ENCODE results near the gene ZNF490.

ZNF490 gene

DNA sequence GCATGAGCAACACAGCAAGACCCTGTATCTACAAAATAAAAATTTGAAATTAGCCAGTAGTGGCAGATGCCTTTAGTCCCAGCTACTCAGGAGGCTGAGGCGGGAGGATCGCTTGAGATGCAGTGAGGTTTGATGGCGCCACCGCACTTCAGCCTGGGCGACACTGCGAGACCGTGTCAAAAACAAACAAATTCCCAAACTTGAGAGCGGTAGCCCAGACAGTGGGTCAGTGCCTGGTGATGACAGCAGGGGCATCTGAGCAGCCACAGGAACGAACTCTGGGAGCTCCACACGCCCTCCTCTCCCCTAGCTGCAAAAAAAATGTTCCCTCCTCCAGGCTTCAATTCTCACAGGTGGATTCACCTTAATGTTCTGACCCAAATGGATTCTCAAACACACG lies 14.1 kb downstream of the ZNF490 start:
- Histone ChIP-seq H3K27me3 (ENCODE audit: insufficient read depth, low read length) (no peaks in the 10 kb centered on the region), H3K9me3 (ENCODE audit: low read length) (no peaks in the 10 kb centered on the region), H2AFZ (ENCODE audit: low read length) (no peak overlapping the region), H3F3A (ENCODE audit: insufficient read depth, low read length) (no peaks in the 10 kb centered on the region), H4K20me1 (ENCODE audit: insufficient read depth, low read length) (no peaks in the 10 kb centered on the region), H3K27ac (ENCODE audit: low read depth, low read length, poor library complexity, severe bottlenecking) (no peak overlapping the region), H3K9ac (ENCODE audit: low read length) (no peak overlapping the region), H3K79me2 (ENCODE audit: insufficient read depth, low read length) (no peaks in the 10 kb centered on the region), H3K4me1 (ENCODE audit: insufficient read depth, low read length, severe bottlenecking) (no peaks in the 10 kb centered on the region), H3K36me3 (ENCODE audit: insufficient read depth, low read length) (peaks cover 8% of the 10 kb centered on the region; the same call in 1 of the 2 replicates), H3K4me3 (ENCODE audit: low read depth, low read length, poor library complexity, severe bottlenecking) (no peak overlapping the region), H3K9me2 (ENCODE audit: low read depth, low read length) (no peaks in the 10 kb centered on the region), H3K4me2 (ENCODE audit: low read length) (no peak overlapping the region)
- TF ChIP-seq EZH2 (IDR thresholded peaks at IDR 0.05; ENCODE audit: borderline replicate concordance, low read length): no peak
- TF ChIP-seq, protein P1, sequence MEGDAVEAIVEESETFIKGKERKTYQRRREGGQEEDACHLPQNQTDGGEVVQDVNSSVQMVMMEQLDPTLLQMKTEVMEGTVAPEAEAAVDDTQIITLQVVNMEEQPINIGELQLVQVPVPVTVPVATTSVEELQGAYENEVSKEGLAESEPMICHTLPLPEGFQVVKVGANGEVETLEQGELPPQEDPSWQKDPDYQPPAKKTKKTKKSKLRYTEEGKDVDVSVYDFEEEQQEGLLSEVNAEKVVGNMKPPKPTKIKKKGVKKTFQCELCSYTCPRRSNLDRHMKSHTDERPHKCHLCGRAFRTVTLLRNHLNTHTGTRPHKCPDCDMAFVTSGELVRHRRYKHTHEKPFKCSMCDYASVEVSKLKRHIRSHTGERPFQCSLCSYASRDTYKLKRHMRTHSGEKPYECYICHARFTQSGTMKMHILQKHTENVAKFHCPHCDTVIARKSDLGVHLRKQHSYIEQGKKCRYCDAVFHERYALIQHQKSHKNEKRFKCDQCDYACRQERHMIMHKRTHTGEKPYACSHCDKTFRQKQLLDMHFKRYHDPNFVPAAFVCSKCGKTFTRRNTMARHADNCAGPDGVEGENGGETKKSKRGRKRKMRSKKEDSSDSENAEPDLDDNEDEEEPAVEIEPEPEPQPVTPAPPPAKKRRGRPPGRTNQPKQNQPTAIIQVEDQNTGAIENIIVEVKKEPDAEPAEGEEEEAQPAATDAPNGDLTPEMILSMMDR (IDR thresholded peaks at IDR 0.05; ENCODE audit: low read length): no peak

DNA sequence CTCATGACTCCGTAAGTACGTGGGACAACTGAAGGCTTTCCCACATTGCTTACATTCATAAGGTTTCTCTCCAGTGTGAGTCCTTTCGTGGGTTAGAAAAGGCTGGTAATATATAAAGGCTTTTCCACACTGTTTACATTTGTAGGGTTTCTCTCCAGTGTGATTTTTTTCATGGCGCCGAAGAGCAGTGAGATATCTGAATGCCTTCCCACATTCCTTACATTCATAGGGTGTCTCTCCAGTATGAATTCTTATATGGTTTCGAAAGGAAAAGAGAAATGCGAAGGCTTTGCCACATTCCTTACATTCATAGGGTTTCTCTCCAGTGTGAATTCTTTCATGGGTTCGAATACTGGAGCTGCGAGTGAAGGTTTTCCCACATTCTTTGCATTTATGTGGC lies 29.5 kb downstream of the ZNF490 start:
- no peak overlapping the region for H3K4me3 ChIP-seq (ENCODE audit: low read depth, low read length, poor library complexity, severe bottlenecking)

DNA sequence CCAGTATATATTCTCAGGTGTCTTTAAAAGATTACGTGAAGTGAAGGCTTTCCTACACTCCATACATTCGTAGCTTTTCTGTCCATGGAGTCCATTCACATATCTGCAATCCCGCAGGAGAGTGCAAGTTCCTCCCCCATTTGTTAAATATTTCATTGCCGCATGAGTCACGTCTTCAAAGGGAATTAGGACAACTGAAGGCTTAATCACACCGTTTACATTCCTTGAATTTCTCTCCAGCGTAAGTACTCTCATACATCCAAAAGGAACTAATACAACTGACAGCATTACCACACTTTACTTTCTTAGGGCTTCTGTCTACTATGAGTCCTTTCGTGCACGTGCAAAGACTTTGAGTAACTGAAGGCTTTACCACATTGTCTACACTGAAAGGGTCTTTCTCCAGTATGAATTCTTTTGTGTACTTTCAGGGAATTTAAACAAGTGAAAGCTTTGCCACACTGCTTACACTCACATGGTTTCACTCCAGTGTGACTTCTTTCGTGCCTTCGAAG lies 30.4 kb downstream of the ZNF490 start:
- TF ChIP-seq, protein P1 (IDR thresholded peaks at IDR 0.05; ENCODE audit: low read length): no peak
- TF ChIP-seq EZH2 (IDR thresholded peaks at IDR 0.05; ENCODE audit: borderline replicate concordance, low read length): no peak
- no peaks in the 10 kb centered on the region for H3K79me2 ChIP-seq (ENCODE audit: insufficient read depth, low read length)
- H3K36me3 ChIP-seq (ENCODE audit: insufficient read depth, low read length): peaks cover 56% of the 10 kb centered on the region
- H2AFZ ChIP-seq (ENCODE audit: low read length): no peak overlapping the region
- no peaks in the 10 kb centered on the region for H4K20me1 ChIP-seq (ENCODE audit: insufficient read depth, low read length)
- no peak overlapping the region for H3K27ac ChIP-seq (ENCODE audit: low read depth, low read length, poor library complexity, severe bottlenecking)
- peaks cover 17% of the 10 kb centered on the region for H3K9me3 ChIP-seq (ENCODE audit: low read length)
- no peaks in the 10 kb centered on the region for H3K4me1 ChIP-seq (ENCODE audit: insufficient read depth, low read length, severe bottlenecking)
- no peaks in the 10 kb centered on the region for H3F3A ChIP-seq (ENCODE audit: insufficient read depth, low read length)
- no peak overlapping the region for H3K4me3 ChIP-seq (ENCODE audit: low read depth, low read length, poor library complexity, severe bottlenecking)
- no peaks in the 10 kb centered on the region for H3K27me3 ChIP-seq (ENCODE audit: insufficient read depth, low read length)
- H3K4me2 ChIP-seq (ENCODE audit: low read length): no peak overlapping the region
- H3K9ac ChIP-seq (ENCODE audit: low read length): no peak overlapping the region
- H3K9me2 ChIP-seq (ENCODE audit: low read depth, low read length): no peaks in the 10 kb centered on the region

More for the DNA sequence above, 29.5 kb downstream of the ZNF490 start:
- Histone ChIP-seq H3K9ac (ENCODE audit: low read length) (no peak overlapping the region), H3F3A (ENCODE audit: insufficient read depth, low read length) (no peaks in the 10 kb centered on the region), H3K9me3 (ENCODE audit: low read length) (peaks cover 15% of the 10 kb centered on the region), H3K9me2 (ENCODE audit: low read depth, low read length) (no peaks in the 10 kb centered on the region), H3K4me2 (ENCODE audit: low read length) (no peak overlapping the region), H2AFZ (ENCODE audit: low read length) (no peak overlapping the region), H3K27ac (ENCODE audit: low read depth, low read length, poor library complexity, severe bottlenecking) (no peak overlapping the region), H4K20me1 (ENCODE audit: insufficient read depth, low read length) (no peaks in the 10 kb centered on the region), H3K27me3 (ENCODE audit: insufficient read depth, low read length) (no peaks in the 10 kb centered on the region), H3K36me3 (ENCODE audit: insufficient read depth, low read length) (peaks cover 56% of the 10 kb centered on the region), H3K4me1 (ENCODE audit: insufficient read depth, low read length, severe bottlenecking) (no peaks in the 10 kb centered on the region), H3K79me2 (ENCODE audit: insufficient read depth, low read length) (no peaks in the 10 kb centered on the region)
- TF ChIP-seq EZH2 (IDR thresholded peaks at IDR 0.05; ENCODE audit: borderline replicate concordance, low read length): no peak
- TF ChIP-seq, protein P1 (IDR thresholded peaks at IDR 0.05; ENCODE audit: low read length): no peak
